Natural killer cell (primary cell): ENCODE measurements around the gene PAK2. TPM values are rescaled to one million over a fixed set of nuclear protein-coding genes. Genes with fewer than 3 reads are reported as not detected.
"Not testable (repeated sequence)": the region's sequence is repeated elsewhere in the genome, so short reads cannot be mapped to it uniquely, and the experiment has no call there.

Experiments used
- ATAC-seq, 3 donors: fragments of 150-1000 bp in 2 of 3; fragments of 200-7000 bp in 1 of 3; cut with Tn5 transposase; 1 replicate in 1 of 3; 2 replicates in 2 of 3; pipeline ENCODE4 v1.10.0; 2021; ENCODE audit warnings: mild to moderate bottlenecking in 2 of 3, moderate library complexity in 2 of 3
- DNase-seq, 2 donors: peaks; one replicate each; pipeline versions ENCODE4 v3.0.0 to v3.0.0-alpha.2; 2013 to 2021; ENCODE audit warnings: mixed read lengths in 1 of 2
- H3K27ac ChIP-seq: one replicate; pipeline ENCODE4 v1.5.1; 2013; ENCODE audit warnings: mild to moderate bottlenecking, low read length
- H3K27me3 ChIP-seq: one replicate; pipeline ENCODE4 v1.6.1; 2013; ENCODE audit warnings: low read length; ENCODE audit not compliant: control insufficient read depth, insufficient read depth
- H3K36me3 ChIP-seq: one replicate; pipeline ENCODE4 v1.6.1; 2013; ENCODE audit warnings: low read length; ENCODE audit not compliant: control insufficient read depth, insufficient read depth
- H3K4me1 ChIP-seq: one replicate; pipeline ENCODE4 v1.6.1; 2013; ENCODE audit warnings: low read length; ENCODE audit not compliant: control insufficient read depth, insufficient read depth
- H3K4me3 ChIP-seq: one replicate; pipeline ENCODE4 v1.5.1; 2013; ENCODE audit warnings: low read length
- H3K9me3 ChIP-seq: one replicate; pipeline ENCODE4 v1.6.1; 2013; ENCODE audit warnings: low read length; ENCODE audit not compliant: control insufficient read depth, insufficient read depth
- H3K27ac Mint-ChIP-seq, 2 donors: one replicate each; pipeline ENCODE4 v1.8.0; 2022; ENCODE audit warnings: mild to moderate bottlenecking in 2 of 2, mixed read lengths in 2 of 2, moderate library complexity in 1 of 2
- H3K27me3 Mint-ChIP-seq, 2 donors: one replicate each; pipeline ENCODE4 v1.8.0; 2022; ENCODE audit warnings: low read depth in 2 of 2, mixed read lengths in 2 of 2
- H3K36me3 Mint-ChIP-seq: one replicate; pipeline ENCODE4 v1.8.0; 2022; ENCODE audit warnings: mixed read lengths
- H3K4me1 Mint-ChIP-seq, 2 donors: one replicate each; pipeline ENCODE4 v1.8.0; 2022; ENCODE audit warnings: mixed read lengths in 2 of 2
- H3K4me3 Mint-ChIP-seq: one replicate; pipeline ENCODE4 v1.8.0; 2022; ENCODE audit warnings: mild to moderate bottlenecking, moderate library complexity, mixed read lengths
- H3K9me3 Mint-ChIP-seq, 2 donors: one replicate each; pipeline ENCODE4 v1.8.0; 2022; ENCODE audit warnings: mixed read lengths in 2 of 2
- CTCF ChIP-seq: fragments of 200-600 bp; IDR thresholded peaks from one replicate; pipeline ENCODE4 v1.8.0; 2022; ENCODE audit warnings: antibody characterized with exemption
- WGBS: methylation state at CpG from one replicate; pipeline ENCODE4 v1.1.7; 2013; ENCODE audit warnings: missing lambda C conversion rate; ENCODE audit not compliant: insufficient coverage; 5-methylcytosine and 5-hydroxymethylcytosine counted together
- intact Hi-C: fragments of 100-400 bp; cut with micrococcal nuclease; formaldehyde crosslinking; loops from one replicate; pipeline ENCODE4 v1.14.2; 2022
- total RNA-seq, 4 donors: library from RNA; stranded (reverse); fragments of 120-200 nt in 1 of 4; gene quantifications; one replicate each; pipeline versions ENCODE4 v1.2.3 to v1.2.4, GENCODE V29; 2013 to 2022

PAK2 gene
- total RNA-seq, 3 donors from 2014 or later (not counting 1 experiment from before 2014, with no cell fraction given): 64.5 to 68.6 (median 66.4) TPM

GRCh38 chr3:196837819-196838420 is 98.3 kb downstream of the PAK2 start:
- Mint-ChIP-seq H3K4me3 (no peak overlapping the region), H3K27ac (no peak overlapping the region), H3K27me3 (peaks cover 0 to 2% of the 10 kb centered on the region in 2 donors), H3K4me1 (no peaks in the 10 kb centered on the region), H3K36me3 (no peaks in the 10 kb centered on the region), H3K9me3 (no peaks in the 10 kb centered on the region)
- no peaks in the 10 kb centered on the region for H3K36me3 ChIP-seq
- TF ChIP-seq CTCF: peak; percentile 86
- no peaks in the 10 kb centered on the region for H3K27me3 ChIP-seq
- WGBS: 48% methylated on average over 3 of the region's 3 CpGs
- no peak overlapping the region for H3K27ac ChIP-seq
- H3K4me1 ChIP-seq: no peaks in the 10 kb centered on the region
- intact Hi-C loops: loop anchor here (1.0 to 5.0 kb wide), 4 partner anchors 104 to 349 kb away; partner anchors contain the start of genes MELTF and NCBP2
- DNase-seq (peak; percentile 56 to 88), ATAC-seq (peak; percentile 87 to 97 (median 96))
- H3K9me3 ChIP-seq: no peaks in the 10 kb centered on the region
- no peak overlapping the region for H3K4me3 ChIP-seq

GRCh38 chr3:196839351-196839750 is 99.7 kb downstream of the PAK2 start:
- not testable (repeated sequence) for H3K27me3 ChIP-seq, H3K4me3 Mint-ChIP-seq, H3K27ac Mint-ChIP-seq, ATAC-seq, H3K36me3 Mint-ChIP-seq, H3K9me3 ChIP-seq, H3K4me1 ChIP-seq, H3K9me3 Mint-ChIP-seq, H3K4me1 Mint-ChIP-seq, H3K36me3 ChIP-seq, DNase-seq, H3K4me3 ChIP-seq, H3K27ac ChIP-seq, H3K27me3 Mint-ChIP-seq
- intact Hi-C loops: loop anchor here (5.0 kb wide), 2 partner anchors 188 to 348 kb away; partner anchors contain the start of gene MELTF
- WGBS: 96% methylated on average over 6 of the region's 6 CpGs

- intact Hi-C loops: no loop called here
- DNase-seq: no peak
- no peak for TF ChIP-seq CTCF
- Histone ChIP-seq H3K9me3 (no peaks in the 10 kb centered on the region), H3K4me3 (no peak overlapping the region), H3K4me1 (no peaks in the 10 kb centered on the region), H3K27ac (no peak overlapping the region), H3K27me3 (no peaks in the 10 kb centered on the region), H3K36me3 (no peaks in the 10 kb centered on the region)
- Mint-ChIP-seq H3K27me3 (peaks cover 0 to 2% of the 10 kb centered on the region in 2 donors), H3K4me3 (no peak overlapping the region), H3K9me3 (no peaks in the 10 kb centered on the region), H3K27ac (no peak overlapping the region), H3K36me3 (no peaks in the 10 kb centered on the region), H3K4me1 (no peaks in the 10 kb centered on the region)
- 84% methylated on average over 17 of the region's 17 CpGs for WGBS
- ATAC-seq: no peak
Observed at GRCh38 chr3:196842567-196843434, 103.1 kb downstream of the PAK2 start.

- 89% methylated on average over 9 of the region's 9 CpGs for WGBS
- Histone ChIP-seq H3K36me3 (no peaks in the 10 kb centered on the region), H3K4me1 (no peaks in the 10 kb centered on the region), H3K27me3 (no peaks in the 10 kb centered on the region), H3K9me3 (no peaks in the 10 kb centered on the region), H3K4me3 (no peak overlapping the region), H3K27ac (no peak overlapping the region)
- Mint-ChIP-seq H3K4me3 (no peak overlapping the region), H3K9me3 (no peaks in the 10 kb centered on the region), H3K4me1 (no peaks in the 10 kb centered on the region), H3K27me3 (peaks cover 0 to 2% of the 10 kb centered on the region in 2 donors), H3K27ac (no peak overlapping the region), H3K36me3 (no peaks in the 10 kb centered on the region)
- intact Hi-C loops: no loop called here
- DNase-seq (no peak), ATAC-seq (no peak)
- no peak for TF ChIP-seq CTCF
Observed at GRCh38 chr3:196843435-196844110, 103.9 kb downstream of the PAK2 start.

GRCh38 chr3:196844235-196845219 is 104.9 kb downstream of the PAK2 start:
- DNase-seq, H3K4me1 ChIP-seq, H3K27ac Mint-ChIP-seq, H3K9me3 Mint-ChIP-seq, H3K4me3 Mint-ChIP-seq, H3K36me3 Mint-ChIP-seq, H3K36me3 ChIP-seq, H3K4me1 Mint-ChIP-seq, ATAC-seq, H3K27me3 Mint-ChIP-seq, H3K27me3 ChIP-seq, H3K27ac ChIP-seq, H3K4me3 ChIP-seq, intact Hi-C loops, H3K9me3 ChIP-seq: not testable (repeated sequence)
- WGBS: 89% methylated on average over 18 of the region's 22 CpGs
